Measurements from ENCODE around the gene GABPB2.

DNA sequence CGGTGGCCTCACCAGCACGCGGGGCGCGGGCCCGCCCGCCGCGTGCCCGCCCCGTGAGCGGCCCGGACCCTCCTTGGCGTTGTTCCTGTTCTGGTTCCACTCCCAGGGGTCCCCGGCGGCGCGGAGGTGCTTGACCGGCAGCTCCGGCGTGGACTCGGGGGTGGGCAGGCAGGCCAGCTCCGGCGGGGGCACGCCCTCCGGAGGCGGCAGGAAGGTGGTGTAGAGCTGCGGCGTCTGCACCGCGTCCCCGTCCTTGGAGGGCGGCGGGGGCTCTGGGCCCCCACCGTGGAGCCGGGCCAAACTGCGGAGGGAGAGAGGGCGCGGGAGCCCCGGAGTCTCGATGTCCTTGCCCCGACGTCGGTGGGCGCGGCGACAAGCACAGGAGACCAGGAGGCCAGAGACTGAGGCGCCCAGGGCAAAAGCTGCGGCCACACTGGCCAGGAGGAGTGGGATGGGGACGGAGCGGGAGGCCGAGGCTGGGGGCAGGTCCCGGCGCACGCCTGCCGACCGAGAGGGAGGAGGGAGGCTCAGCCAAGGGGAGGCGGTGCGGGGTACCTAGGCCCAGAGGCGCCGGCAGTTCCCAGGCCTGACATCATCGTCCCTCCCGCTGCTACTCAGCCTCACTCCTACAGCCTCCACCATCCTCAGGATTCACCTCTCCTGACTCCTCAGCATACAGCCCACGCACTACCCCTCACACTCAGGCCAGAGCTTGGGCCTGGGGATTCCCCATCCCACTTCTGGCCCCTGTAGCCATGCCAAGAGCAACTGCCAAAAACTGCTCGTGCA lies 62.7 kb downstream of the GABPB2 start:
- TF ChIP-seq POLR2A (IDR thresholded peaks at IDR 0.05): no peak
- TF ChIP-seq, protein P1, sequence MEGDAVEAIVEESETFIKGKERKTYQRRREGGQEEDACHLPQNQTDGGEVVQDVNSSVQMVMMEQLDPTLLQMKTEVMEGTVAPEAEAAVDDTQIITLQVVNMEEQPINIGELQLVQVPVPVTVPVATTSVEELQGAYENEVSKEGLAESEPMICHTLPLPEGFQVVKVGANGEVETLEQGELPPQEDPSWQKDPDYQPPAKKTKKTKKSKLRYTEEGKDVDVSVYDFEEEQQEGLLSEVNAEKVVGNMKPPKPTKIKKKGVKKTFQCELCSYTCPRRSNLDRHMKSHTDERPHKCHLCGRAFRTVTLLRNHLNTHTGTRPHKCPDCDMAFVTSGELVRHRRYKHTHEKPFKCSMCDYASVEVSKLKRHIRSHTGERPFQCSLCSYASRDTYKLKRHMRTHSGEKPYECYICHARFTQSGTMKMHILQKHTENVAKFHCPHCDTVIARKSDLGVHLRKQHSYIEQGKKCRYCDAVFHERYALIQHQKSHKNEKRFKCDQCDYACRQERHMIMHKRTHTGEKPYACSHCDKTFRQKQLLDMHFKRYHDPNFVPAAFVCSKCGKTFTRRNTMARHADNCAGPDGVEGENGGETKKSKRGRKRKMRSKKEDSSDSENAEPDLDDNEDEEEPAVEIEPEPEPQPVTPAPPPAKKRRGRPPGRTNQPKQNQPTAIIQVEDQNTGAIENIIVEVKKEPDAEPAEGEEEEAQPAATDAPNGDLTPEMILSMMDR (IDR thresholded peaks at IDR 0.05): no peak
